ENCODE data around the gene TPI1. TPM values are rescaled to one million over a fixed set of nuclear protein-coding genes. Genes with fewer than 3 reads are reported as not detected.

The TPI1 gene
- total RNA-seq, 1 experiment from 2014 or later = 1,177 TPM

GRCh38 chr12:6852651-6853354 lies 14.5 kb upstream of the TPI1 start:
- no peak for TF ChIP-seq CTCF (conservative IDR thresholded peaks at IDR 0.05)
- peaks cover 27 to 61% (median 57%) of the 10 kb centered on the region in 3 experiments; a peak in 6 of 7 replicates for H3K36me3 Mint-ChIP-seq (ENCODE audit: insufficient read depth in 1 of 3, low read depth in 3 of 3)
- H3K23ac ChIP-seq (ENCODE audit: insufficient read length, low read depth, low read length) = no peak overlapping the region
- H3K9me3 ChIP-seq (ENCODE audit: control insufficient read depth, low read depth, low read length) = no peaks in the 10 kb centered on the region
- no peaks in the 10 kb centered on the region; the same call in 1 of the 2 replicates for H3K4me1 ChIP-seq (ENCODE audit: insufficient read depth, low read length)
- no peak overlapping the region for H3T11ph ChIP-seq (ENCODE audit: low read length)
- H2BK15ac ChIP-seq (ENCODE audit: low read depth, low read length) = no peak overlapping the region
- H3K27ac Mint-ChIP-seq = peak overlapping the region; percentile 89 to 99 (median 97)
- H4K91ac ChIP-seq (ENCODE audit: insufficient read length, low read depth, low read length) = no peak overlapping the region
- no peak overlapping the region for H3K56ac ChIP-seq (ENCODE audit: insufficient read length, low read depth, low read length)
- no peak overlapping the region for H2AK5ac ChIP-seq (ENCODE audit: insufficient read length, low read length)
- H3K23me2 ChIP-seq (ENCODE audit: insufficient read length, low read depth, low read length, poor library complexity, severe bottlenecking) = peaks cover 16% of the 10 kb centered on the region
- no peak overlapping the region for H2BK5ac ChIP-seq (ENCODE audit: insufficient read length, low read length)
- H2BK20ac ChIP-seq (ENCODE audit: low read depth, low read length, poor library complexity, severe bottlenecking) = no peak overlapping the region
- no peak overlapping the region for H3K14ac ChIP-seq (ENCODE audit: insufficient read depth, low read length)
- DNase-seq = peak; percentile 83
- H3K4ac ChIP-seq (ENCODE audit: low read depth, low read length) = no peak overlapping the region
- WGBS (ENCODE audit: extremely low coverage, insufficient read length, low lambda C conversion rate) = no CpG with 5 or more reads among the region's 18 CpGs
- H3K4me1 Mint-ChIP-seq = peaks cover 24 to 26% of the 10 kb centered on the region in 2 experiments
- no peak overlapping the region for H4K5ac ChIP-seq (ENCODE audit: insufficient read length, low read depth, low read length)
- no peaks in the 10 kb centered on the region for H3K27me3 ChIP-seq (ENCODE audit: insufficient read depth, low read length)
- H3K27me3 Mint-ChIP-seq (ENCODE audit: low read depth) = no peaks in the 10 kb centered on the region
- no peaks in the 10 kb centered on the region; a peak in 1 of 5 replicates for H3K9me3 Mint-ChIP-seq
- H3K9ac ChIP-seq (ENCODE audit: extremely low read depth, insufficient read length, low read length) = no peak overlapping the region
- H4K8ac ChIP-seq (replicated peaks; ENCODE audit: insufficient read length, low read depth, low read length) = no peak overlapping the region
- peak overlapping the region; percentile 71 for H3K4me2 ChIP-seq (ENCODE audit: insufficient read depth, insufficient read length, low read length)
- H4K20me1 ChIP-seq (ENCODE audit: control insufficient read depth, insufficient read depth, insufficient read length) = peaks cover 2% of the 10 kb centered on the region
- H3K79me2 ChIP-seq (ENCODE audit: insufficient read depth, low read length) = peaks cover 5% of the 10 kb centered on the region; the same call in 1 of the 2 replicates
- no peaks in the 10 kb centered on the region for H3K79me1 ChIP-seq (ENCODE audit: insufficient read depth, low read depth, low read length, poor library complexity, severe bottlenecking)
- H3K27ac ChIP-seq (ENCODE audit: insufficient read length, low read depth, low read length) = no peak overlapping the region
- H2AFZ ChIP-seq (ENCODE audit: low read length) = no peak overlapping the region
- H2BK120ac ChIP-seq (ENCODE audit: low read depth, low read length, poor library complexity, severe bottlenecking) = no peak overlapping the region
- peak overlapping the region; percentile 94 to 98 for H3K4me3 Mint-ChIP-seq
- H3K18ac ChIP-seq (ENCODE audit: insufficient read length, low read depth, low read length) = no peak overlapping the region
- H2BK12ac ChIP-seq (ENCODE audit: insufficient read length, low read depth, low read length) = no peak overlapping the region
